ENCODE data around the gene AK9.

DNA sequence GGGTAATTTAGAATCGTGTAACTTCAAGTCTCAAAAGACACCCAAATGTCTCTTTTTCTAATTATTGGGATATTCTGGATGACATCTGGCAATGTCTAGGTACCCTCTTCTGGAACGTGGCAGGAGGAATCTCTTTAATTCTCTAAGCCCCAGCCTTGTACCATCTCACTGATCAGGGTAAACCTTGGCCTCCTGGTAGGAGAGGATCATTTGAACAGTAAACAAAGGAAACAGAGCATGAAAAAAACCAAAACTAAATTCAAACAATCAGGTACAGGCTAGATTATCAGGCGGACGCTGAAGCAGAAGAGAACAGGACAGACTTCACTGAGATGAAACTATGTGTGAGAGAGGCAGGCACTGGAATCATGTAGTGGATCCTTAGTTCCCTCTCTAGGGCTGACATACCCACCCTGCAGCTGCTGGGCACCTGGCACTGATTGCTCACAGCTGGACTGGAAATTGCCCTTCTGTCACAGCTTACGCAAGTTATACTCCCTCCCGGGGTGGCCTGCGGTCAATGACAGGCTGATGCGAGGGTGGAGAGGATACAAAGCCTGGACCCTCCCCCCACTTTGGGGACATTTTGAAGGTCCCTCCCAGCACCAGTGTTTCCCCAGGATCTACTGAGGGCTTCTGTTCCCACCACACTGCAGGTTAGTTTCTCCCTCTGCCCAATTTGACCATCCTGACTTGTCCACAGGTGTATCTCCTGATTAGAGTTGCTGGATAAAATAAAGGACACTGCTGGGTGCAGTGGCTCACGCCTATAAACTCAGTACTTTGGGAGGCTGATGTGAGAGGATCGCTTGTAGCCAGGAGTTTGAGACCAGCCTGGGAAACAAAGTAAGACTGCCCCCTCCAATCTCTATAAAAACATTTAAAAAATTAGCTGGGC lies 187.4 kb downstream of the AK9 start:
- TF ChIP-seq, protein P1, sequence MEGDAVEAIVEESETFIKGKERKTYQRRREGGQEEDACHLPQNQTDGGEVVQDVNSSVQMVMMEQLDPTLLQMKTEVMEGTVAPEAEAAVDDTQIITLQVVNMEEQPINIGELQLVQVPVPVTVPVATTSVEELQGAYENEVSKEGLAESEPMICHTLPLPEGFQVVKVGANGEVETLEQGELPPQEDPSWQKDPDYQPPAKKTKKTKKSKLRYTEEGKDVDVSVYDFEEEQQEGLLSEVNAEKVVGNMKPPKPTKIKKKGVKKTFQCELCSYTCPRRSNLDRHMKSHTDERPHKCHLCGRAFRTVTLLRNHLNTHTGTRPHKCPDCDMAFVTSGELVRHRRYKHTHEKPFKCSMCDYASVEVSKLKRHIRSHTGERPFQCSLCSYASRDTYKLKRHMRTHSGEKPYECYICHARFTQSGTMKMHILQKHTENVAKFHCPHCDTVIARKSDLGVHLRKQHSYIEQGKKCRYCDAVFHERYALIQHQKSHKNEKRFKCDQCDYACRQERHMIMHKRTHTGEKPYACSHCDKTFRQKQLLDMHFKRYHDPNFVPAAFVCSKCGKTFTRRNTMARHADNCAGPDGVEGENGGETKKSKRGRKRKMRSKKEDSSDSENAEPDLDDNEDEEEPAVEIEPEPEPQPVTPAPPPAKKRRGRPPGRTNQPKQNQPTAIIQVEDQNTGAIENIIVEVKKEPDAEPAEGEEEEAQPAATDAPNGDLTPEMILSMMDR (IDR thresholded peaks at IDR 0.05) = no peak
- TF ChIP-seq POLR2A (IDR thresholded peaks at IDR 0.05) = no peak
